Measurements from ENCODE around the gene TENT4A. TPM values are rescaled to one million over a fixed set of nuclear protein-coding genes. Genes with fewer than 3 reads are reported as not detected.
A peak's percentile ranks its signal among the peaks of the same experiment; 100 is the strongest.

The TENT4A gene
- total RNA-seq, 1 experiment from 2014 or later: 29.6 TPM

- ChIA-PET POLR2A (no interaction called here), CTCF (no interaction called here)
- ATAC-seq (no peak), DNase-seq (ENCODE audit: low read depth, low spot score) (no peak)
- in situ Hi-C loops (cut with HindIII; ENCODE audit: low pct_unique_long_range_greater_than_20kb, low sequenced_read_pairs) (no loop called here), intact Hi-C loops (cut with micrococcal nuclease; ENCODE audit: unreplicated experiment) (no loop called here)
- no peaks in the 10 kb centered on the region for H3K27me3 ChIP-seq (ENCODE audit: control insufficient read depth, insufficient read depth, low read length)
- BruUV-seq (replicated peaks): TSS peak; percentile 63
- no peaks in the 10 kb centered on the region; the same call in 1 of the 2 replicates for H3K4me1 ChIP-seq (ENCODE audit: control insufficient read depth, insufficient read depth, low read length)
- peaks cover 22% of the 10 kb centered on the region for H3K36me3 ChIP-seq (ENCODE audit: control insufficient read depth, insufficient read depth, low read length)
- no peak overlapping the region for H3K4me3 ChIP-seq (ENCODE audit: low read depth in 2 of 2, low read length in 2 of 2)
- H3K27ac ChIP-seq (ENCODE audit: low read length): no peak overlapping the region
- no peak for TF ChIP-seq TCF7L2 (IDR thresholded peaks at IDR 0.05; ENCODE audit: low read depth, low read length)
- TF ChIP-seq SIN3A (IDR thresholded peaks at IDR 0.05; ENCODE audit: borderline replicate concordance, insufficient read depth, low read depth, low read length): no peak
- TF ChIP-seq POLR2AphosphoS5 (IDR thresholded peaks at IDR 0.05; ENCODE audit: low read depth, low read length): no peak
- TF ChIP-seq CTCF (IDR thresholded peaks at IDR 0.05): no peak
- TF ChIP-seq REST (IDR thresholded peaks at IDR 0.05; ENCODE audit: insufficient read depth in 1 of 2, low read depth in 2 of 2, low read length in 1 of 2): no peak
- no peaks in the 10 kb centered on the region for H3K9me3 ChIP-seq (ENCODE audit: control insufficient read depth, insufficient read depth, low read depth, low read length)
These were observed 42.7 kb downstream of the TENT4A start for GRCh38 chr5:6755941-6756340.

- CTCF ChIA-PET: no interaction called here
- intact Hi-C loops (cut with micrococcal nuclease; ENCODE audit: unreplicated experiment) (no loop called here), in situ Hi-C loops (cut with HindIII; ENCODE audit: low pct_unique_long_range_greater_than_20kb, low sequenced_read_pairs) (no loop called here)
These were observed 44.3 kb downstream of the TENT4A start for GRCh38 chr5:6757414-6757969.

More at GRCh38 chr5:6757414-6757969, 44.3 kb downstream of the TENT4A start:
- DNase-seq (ENCODE audit: low read depth, low spot score) (no peak), ATAC-seq (no peak)
- POLR2A ChIA-PET: no interaction called here
- Histone ChIP-seq H3K36me3 (ENCODE audit: control insufficient read depth, insufficient read depth, low read length) (peaks cover 9% of the 10 kb centered on the region), H3K4me3 (ENCODE audit: low read depth in 2 of 2, low read length in 2 of 2) (no peak overlapping the region), H3K9me3 (ENCODE audit: control insufficient read depth, insufficient read depth, low read depth, low read length) (no peaks in the 10 kb centered on the region), H3K27ac (ENCODE audit: low read length) (no peak overlapping the region), H3K27me3 (ENCODE audit: control insufficient read depth, insufficient read depth, low read length) (no peaks in the 10 kb centered on the region), H3K4me1 (ENCODE audit: control insufficient read depth, insufficient read depth, low read length) (no peaks in the 10 kb centered on the region; the same call in 1 of the 2 replicates)
- no TSS peak for BruUV-seq (replicated peaks)
- TF ChIP-seq TCF7L2 (IDR thresholded peaks at IDR 0.05; ENCODE audit: low read depth, low read length): no peak
- no peak for TF ChIP-seq CTCF (IDR thresholded peaks at IDR 0.05)
- TF ChIP-seq SIN3A (IDR thresholded peaks at IDR 0.05; ENCODE audit: borderline replicate concordance, insufficient read depth, low read depth, low read length): no peak
- TF ChIP-seq POLR2AphosphoS5 (IDR thresholded peaks at IDR 0.05; ENCODE audit: low read depth, low read length): no peak
- no peak for TF ChIP-seq REST (IDR thresholded peaks at IDR 0.05; ENCODE audit: insufficient read depth in 1 of 2, low read depth in 2 of 2, low read length in 1 of 2)
